Heart left ventricle (tissue), 16 donors: ENCODE data around the gene KRT5. TPM values are rescaled to one million over a fixed set of nuclear protein-coding genes. Genes with fewer than 3 reads are reported as not detected.

Source experiments
- ATAC-seq, 4 donors: fragments of 200-7000 bp; cut with Tn5 transposase; one replicate each; pipeline ENCODE4 v1.9.1; 2020 to 2022; ENCODE audit warnings: moderate library complexity in 4 of 4, mild to moderate bottlenecking in 3 of 4, moderate number of reproducible peaks in 1 of 4
- DNase-seq, 5 donors: peaks; one replicate each; pipeline ENCODE4 v3.0.0-alpha.2; 2020
- H3K27ac ChIP-seq, 12 donors: fragments of 200-600 bp; sonication (generic) in 4 of 12; one replicate each; pipeline versions ENCODE4 v1.5.0 to v1.8.0; 2016 to 2022; ENCODE audit warnings: mild to moderate bottlenecking in 2 of 12
- H3K27me3 ChIP-seq, 9 donors: fragments of 200-600 bp; sonication (generic) in 2 of 9; one replicate each; pipeline versions ENCODE4 v1.5.1 to v1.8.0; 2016 to 2022; ENCODE audit warnings: mild to moderate bottlenecking in 3 of 9
- H3K36me3 ChIP-seq, 9 donors: fragments of 200-600 bp; sonication (generic) in 2 of 9; one replicate each; pipeline versions ENCODE4 v1.5.0 to v1.8.0; 2018 to 2022; ENCODE audit warnings: mild to moderate bottlenecking in 2 of 9
- H3K4me1 ChIP-seq, 12 donors: fragments of 200-600 bp; sonication (generic) in 4 of 12; one replicate each; pipeline versions ENCODE4 v1.5.0 to v1.8.0; 2016 to 2022; ENCODE audit warnings: mild to moderate bottlenecking in 3 of 12
- H3K4me3 ChIP-seq, 12 donors: fragments of 200-600 bp; sonication (generic) in 4 of 12; one replicate each; pipeline versions ENCODE4 v1.5.0 to v1.8.0; 2017 to 2022; ENCODE audit warnings: mild to moderate bottlenecking in 9 of 12, moderate library complexity in 4 of 12
- H3K9me3 ChIP-seq, 12 donors: fragments of 200-600 bp; sonication (generic) in 4 of 12; one replicate each; pipeline versions ENCODE4 v1.5.0 to v1.8.0; 2016 to 2022; ENCODE audit warnings: mild to moderate bottlenecking in 1 of 12
- CTCF ChIP-seq, 12 donors: fragments of 200-600 bp; sonication (generic) in 4 of 12; IDR thresholded peaks; one replicate each; pipeline versions ENCODE4 v1.5.0 to v1.8.0; 2018 to 2022; ENCODE audit warnings: antibody characterized with exemption in 12 of 12, mild to moderate bottlenecking in 5 of 12
- POLR2A ChIP-seq, 2 donors: fragments of 450-650 bp; IDR thresholded peaks; one replicate each; pipeline ENCODE4 v1.6.1; 2017; ENCODE audit warnings: antibody characterized with exemption in 2 of 2, mild to moderate bottlenecking in 2 of 2, moderate library complexity in 2 of 2
- WGBS, 4 donors: extraction: QIAGEN DNeasy Blood & Tissue Kit in 2 of 4; methylation state at CpG; one replicate each; pipeline versions ENCODE4 v1.1.5 to v1.1.7; 2013 to 2018; 5-methylcytosine and 5-hydroxymethylcytosine counted together
- intact Hi-C, 10 donors: fragments of 100-400 bp; cut with DNase I; formaldehyde crosslinking; loops; one replicate each; pipeline versions ENCODE4 v1.11.1 to v1.14.2; 2022
- long read RNA-seq, 3 donors: library from polyadenylated mRNA; unstranded; transcript quantifications; one replicate each; pipeline ENCODE4 v2.0.0, GENCODE V29; 2020 to 2021
- polyA plus RNA-seq, 2 donors: library from polyadenylated mRNA; stranded (reverse); fragments of 200-250 nt; gene quantifications; one replicate each; pipeline ENCODE4 v1.2.3, GENCODE V29; 2013
- total RNA-seq, 9 donors: library from RNA; depleted of rRNA in 2 of 9; stranded (reverse); fragments of >200 nt in 2 of 9; fragmentation: NEBNext Ultra II Directional in 3 of 9; extraction: Animal tissue kit (Norgen Biotek cat#: 25700) in 3 of 9; gene quantifications; one replicate each; pipeline versions ENCODE4 v1.1.0 to v1.2.4, GENCODE V29; 2016 to 2023
- donor health status: ischemic (EF 13 %, LVEDD 7.1; RV severe dilation, severe dysfunction).
- donor health status: healthy with polysubstance abuse.
- donor health status: DM: no; HTN: yes; CAD: no.
- donor health status: DM: no; HTN: no; CAD: no.
- donor health status: ischemic (EF 25% LVEDD 6.9; RV normal size, moderate dysfunction).
- donor health status: ischemic (EF 25% LVEDD 5.7; RV mildly dilated, moderate dysfunction).
- donor health status: healthy.
- donor health status: DM: yes; HTN: yes; CAD: no.
- donor health status: ischemic (EF 35%, LVEDD 5.7; RV mildly dilated, moderate dysfunction).
- donor health status: nonischemic (EF 11% LVEDD 7.7; RV severe dilation, severe dysfunction).
- donor health status: DM: yes; HTN: yes; CAD: no.
- donor health status: PGD.
- donor health status: ischemic (EF 29% LVEDD 5.4; RV normal size, mild dysfunction).
- donor health status: nonischemic (EF 23%, LVEDD 6.1; RV moderate dilation, normal function).

The KRT5 gene
- total RNA-seq (1 to 10 TPM in 1 of 9 donors, not detected in 8; 3.4 TPM), polyA plus RNA-seq (under 1 TPM in 1 of 2 donors, not detected in 1; 0.40 TPM)
- long read RNA-seq, donor 1 = 0 reads
- long read RNA-seq, donor 2 = 0 reads
- long read RNA-seq, donor 3 = 0 reads

- 83 to 86% (median 84%) methylated on average over 24 to 29 of the region's 29 CpGs for WGBS, 4 donors
- no peak within 1 kb of the TSS for H3K27ac ChIP-seq
- H3K9me3 ChIP-seq = no peaks in the 10 kb centered on the region
Observed at GRCh38 chr12:52519826-52520662, at the start of gene KRT5. Gene KRT5 (minus strand): TSS chr12:52520394. CDS start chr12:52520296, 98 bp downstream.

GRCh38 chr12:52568111-52568510 is 47.9 kb upstream of the KRT5 start:
- TF ChIP-seq POLR2A (IDR thresholded peaks at IDR 0.05) (no peak), CTCF (IDR thresholded peaks at IDR 0.05) (no peak)
- intact Hi-C loops = no loop called here
- Histone ChIP-seq H3K4me3 (no peak overlapping the region), H3K36me3 (no peaks in the 10 kb centered on the region), H3K27me3 (peaks cover 0 to 38% (median 0%) of the 10 kb centered on the region in 9 donors), H3K27ac (no peak overlapping the region), H3K4me1 (peaks cover 0 to 19% (median 0%) of the 10 kb centered on the region in 12 donors), H3K9me3 (no peaks in the 10 kb centered on the region)
- DNase-seq = no peak
- 85 to 96% (median 89%) methylated on average over 12 of the region's 12 CpGs for WGBS, 4 donors
- ATAC-seq = no peak

More at GRCh38 chr12:52519826-52520662, at the start of gene KRT5:
- Histone ChIP-seq H3K4me1 (no peaks in the 10 kb centered on the region), H3K4me3 (no peak within 1 kb of the TSS), H3K36me3 (no peaks in the 10 kb centered on the region), H3K27me3 (no peaks in the 10 kb centered on the region)
- intact Hi-C loops = loop anchor here in 1 of 10 donors (10.0 kb wide), 1 partner anchor 365 kb away; no protein-coding TSS in a partner anchor
- TF ChIP-seq POLR2A (IDR thresholded peaks at IDR 0.05) = no peak
- TF ChIP-seq CTCF (IDR thresholded peaks at IDR 0.05) = no peak
- no peak for DNase-seq
- ATAC-seq = no peak

GRCh38 chr12:52566847-52567291 is 46.7 kb upstream of the KRT5 start:
- Histone ChIP-seq H3K36me3 (no peaks in the 10 kb centered on the region), H3K4me3 (no peak overlapping the region), H3K4me1 (peaks cover 0 to 19% (median 0%) of the 10 kb centered on the region in 12 donors), H3K27me3 (peaks cover 0 to 33% (median 0%) of the 10 kb centered on the region in 9 donors), H3K27ac (peak overlapping the region in 2 of 12 donors; percentile 39 to 65), H3K9me3 (no peaks in the 10 kb centered on the region)
- TF ChIP-seq POLR2A (IDR thresholded peaks at IDR 0.05) = no peak
- TF ChIP-seq CTCF (IDR thresholded peaks at IDR 0.05) = no peak
- peak; percentile 30 to 81 (median 76) for DNase-seq
- WGBS, 4 donors = 20 to 32% (median 26%) methylated on average over 2 to 8 of the region's 8 CpGs
- peak; percentile 90 to 98 (median 98) for ATAC-seq
- intact Hi-C loops = no loop called here

- intact Hi-C loops = no loop called here
- H3K4me3 ChIP-seq = no peak overlapping the region
- no peak for TF ChIP-seq POLR2A (IDR thresholded peaks at IDR 0.05)
- no peak for TF ChIP-seq CTCF (IDR thresholded peaks at IDR 0.05)
- ATAC-seq (no peak), DNase-seq (no peak)
- WGBS, 4 donors = 33 to 60% (median 43%) methylated on average over 1 of the region's 1 CpG
- peaks cover 0 to 19% (median 0%) of the 10 kb centered on the region in 12 donors for H3K4me1 ChIP-seq
- no peaks in the 10 kb centered on the region for H3K36me3 ChIP-seq
- no peak overlapping the region for H3K27ac ChIP-seq
- H3K27me3 ChIP-seq = peaks cover 0 to 20% (median 0%) of the 10 kb centered on the region in 9 donors
- no peaks in the 10 kb centered on the region for H3K9me3 ChIP-seq
Observed at GRCh38 chr12:52564582-52564981, 44.4 kb upstream of the KRT5 start.
